K562 (cell line): ENCODE measurements around the gene ERAP2. TPM values are rescaled to one million over a fixed set of nuclear protein-coding genes. Genes with fewer than 3 reads are reported as not detected.
A peak's percentile ranks its signal among the peaks of the same experiment; 100 is the strongest.

Source experiments
- CXXC5 ChIP-seq: fragments of 250-450 bp; sonication (Bioruptor Pico); IDR thresholded peaks from 2 replicates; pipeline ENCODE4 v1.8.0; 2022; ENCODE audit warnings: inconsistent platforms, mild to moderate bottlenecking, moderate library complexity
- MEIS2 ChIP-seq: fragments of 450-650 bp; IDR thresholded peaks from 2 replicates; pipeline ENCODE4 v1.6.1; 2014; ENCODE audit warnings: mild to moderate bottlenecking; ENCODE audit not compliant: partially characterized antibody
- NBN ChIP-seq: fragments of 450-650 bp; IDR thresholded peaks from 2 replicates; pipeline ENCODE4 v1.6.1; 2016; ENCODE audit warnings: low read depth, mild to moderate bottlenecking
- NRF1 ChIP-seq, 2 experiments: fragments of 450-650 bp; IDR thresholded peaks in 1 of 2; conservative IDR thresholded peaks in 1 of 2; 2 replicates each; pipeline ENCODE4 v1.6.1; 2014; ENCODE audit warnings: mild to moderate bottlenecking in 2 of 2
- PHF8 ChIP-seq: fragments of 200-600 bp; sonication (generic); IDR thresholded peaks from 2 replicates; pipeline ENCODE4 v1.6.1; 2012; ENCODE audit warnings: mixed run types, mild to moderate bottlenecking, inconsistent platforms, low read length, moderate library complexity, borderline replicate concordance
- SMARCA5 ChIP-seq: fragments of 450-650 bp; IDR thresholded peaks from 2 replicates; pipeline ENCODE4 v1.6.1; 2016
- TEAD4 ChIP-seq, 2 experiments: sonication (generic) in 1 of 2; formaldehyde crosslinking in 1 of 2; IDR thresholded peaks; 2 replicates each; pipeline versions ENCODE4 v1.6.1 to v1.8.0; 2012 to 2022; ENCODE audit warnings: borderline replicate concordance in 1 of 2, inconsistent platforms in 1 of 2, low read length in 1 of 2, mild to moderate bottlenecking in 1 of 2, missing genetic modification reagents in 1 of 2
- ZC3H8 ChIP-seq: fragments of 450-650 bp; IDR thresholded peaks from 2 replicates; pipeline ENCODE4 v1.6.1; 2017
- ZKSCAN8 ChIP-seq: fragments of 200-800 bp; sonication (Bioruptor generic); IDR thresholded peaks from 2 replicates; pipeline ENCODE4 v1.6.1; 2016; ENCODE audit warnings: missing genetic modification characterization, missing compliant biosample characterization
- ZNF140 ChIP-seq: fragments of 250-450 bp; sonication (Bioruptor Pico); IDR thresholded peaks from 2 replicates; pipeline ENCODE4 v1.8.0; 2021; ENCODE audit warnings: moderate library complexity, mild to moderate bottlenecking, inconsistent platforms
- ZNF316 ChIP-seq: fragments of 450-650 bp; IDR thresholded peaks from 2 replicates; pipeline ENCODE4 v1.6.1; 2016
- ZNF407 ChIP-seq: fragments of 450-650 bp; IDR thresholded peaks from 2 replicates; pipeline ENCODE4 v1.6.1; 2016; ENCODE audit warnings: low read depth
- ZSCAN29 ChIP-seq: fragments of 450-650 bp; IDR thresholded peaks from 2 replicates; pipeline ENCODE4 v1.6.1; 2017
- polyA plus RNA-seq, 8 experiments: library from polyadenylated mRNA; depleted of rRNA in 4 of 8; stranded (reverse) in 5 of 8; unstranded in 3 of 8; fragments of >200 nt; fragmentation: Nextera tagmentation in 2 of 8; fragmentation: Illumina TruSeq in 1 of 8; extraction: Ambion mirVana in 2 of 8; extraction: Trizol in 1 of 8; gene quantifications; 2 replicates each; pipeline versions ENCODE4 v1.2.1 to v1.2.3, GENCODE V29; 2011 to 2014; ENCODE audit warnings: inconsistent platforms in 1 of 8, missing spikeins in 1 of 8
- total RNA-seq, 7 experiments: library from RNA; depleted of rRNA in 6 of 7; stranded (reverse); fragments of >200 nt in 6 of 7; fragmentation: Illumina TruSeq in 2 of 7; extraction: Trizol in 2 of 7; gene quantifications; 2 replicates each; pipeline versions ENCODE4 v1.2.1 to v1.2.3, GENCODE V29; 2011 to 2021; ENCODE audit warnings: low replicate concordance in 1 of 7
- TF ChIP-seq, protein P1 (sequence below): fragments of 450-650 bp; IDR thresholded peaks from 2 replicates; pipeline ENCODE4 v1.6.1; 2018; ENCODE audit not compliant: partially characterized antibody
- TF ChIP-seq, protein P2 (sequence below): fragments of 450-650 bp; IDR thresholded peaks from 2 replicates; pipeline ENCODE4 v1.6.1; 2016

Gene ERAP2
- total and polyA plus RNA-seq, 9 of the 15 experiments (the other 6 are each of a cell fraction or from before 2014, with no cell fraction given) = 0.93 to 4.0 (median 2.1) TPM

DNA sequence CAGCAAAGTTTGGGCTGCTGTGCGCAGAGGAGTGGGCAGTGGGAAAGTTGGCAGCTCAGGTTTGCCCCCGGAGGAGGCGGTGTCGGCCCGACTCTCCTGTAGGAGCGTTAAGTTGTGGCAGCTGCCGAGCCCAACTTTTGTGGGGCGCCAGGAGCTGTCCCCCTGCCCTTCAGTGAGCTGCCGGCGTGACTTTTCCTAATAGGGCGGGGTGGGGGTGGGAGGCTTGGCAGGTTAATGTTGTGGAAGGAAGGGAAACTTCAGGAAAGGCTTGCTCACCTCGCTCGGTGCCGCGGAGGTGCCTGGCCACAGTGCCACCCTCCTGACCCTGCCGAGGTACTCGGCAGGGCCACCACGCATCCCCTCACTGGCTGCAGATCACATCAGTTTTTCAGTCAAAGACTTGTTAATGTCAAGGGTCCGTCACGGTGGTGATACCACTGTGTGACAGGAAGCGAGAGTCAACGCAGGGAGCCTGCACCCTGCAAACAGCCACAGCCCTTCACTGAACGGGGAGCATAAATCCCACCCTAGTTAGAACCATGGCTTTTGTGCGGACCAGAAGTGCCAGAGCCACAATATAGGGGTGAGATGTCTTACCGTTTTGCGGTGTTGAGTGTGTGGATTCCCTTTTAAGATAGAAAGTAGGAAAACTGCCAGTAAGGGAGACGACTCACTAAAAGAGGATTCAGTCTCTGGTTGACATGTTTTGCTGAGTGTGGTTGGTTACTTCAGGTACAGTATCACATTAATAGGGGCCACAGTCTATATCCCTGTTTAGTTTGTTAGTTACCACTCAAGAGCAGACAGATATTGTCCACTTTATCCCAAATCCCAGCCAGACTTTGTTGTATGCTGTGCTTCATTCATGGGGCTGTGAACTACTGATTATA lies 60.4 kb downstream of the ERAP2 start (continued):
- no peak for TF ChIP-seq ZNF407
- TF ChIP-seq, protein P1, sequence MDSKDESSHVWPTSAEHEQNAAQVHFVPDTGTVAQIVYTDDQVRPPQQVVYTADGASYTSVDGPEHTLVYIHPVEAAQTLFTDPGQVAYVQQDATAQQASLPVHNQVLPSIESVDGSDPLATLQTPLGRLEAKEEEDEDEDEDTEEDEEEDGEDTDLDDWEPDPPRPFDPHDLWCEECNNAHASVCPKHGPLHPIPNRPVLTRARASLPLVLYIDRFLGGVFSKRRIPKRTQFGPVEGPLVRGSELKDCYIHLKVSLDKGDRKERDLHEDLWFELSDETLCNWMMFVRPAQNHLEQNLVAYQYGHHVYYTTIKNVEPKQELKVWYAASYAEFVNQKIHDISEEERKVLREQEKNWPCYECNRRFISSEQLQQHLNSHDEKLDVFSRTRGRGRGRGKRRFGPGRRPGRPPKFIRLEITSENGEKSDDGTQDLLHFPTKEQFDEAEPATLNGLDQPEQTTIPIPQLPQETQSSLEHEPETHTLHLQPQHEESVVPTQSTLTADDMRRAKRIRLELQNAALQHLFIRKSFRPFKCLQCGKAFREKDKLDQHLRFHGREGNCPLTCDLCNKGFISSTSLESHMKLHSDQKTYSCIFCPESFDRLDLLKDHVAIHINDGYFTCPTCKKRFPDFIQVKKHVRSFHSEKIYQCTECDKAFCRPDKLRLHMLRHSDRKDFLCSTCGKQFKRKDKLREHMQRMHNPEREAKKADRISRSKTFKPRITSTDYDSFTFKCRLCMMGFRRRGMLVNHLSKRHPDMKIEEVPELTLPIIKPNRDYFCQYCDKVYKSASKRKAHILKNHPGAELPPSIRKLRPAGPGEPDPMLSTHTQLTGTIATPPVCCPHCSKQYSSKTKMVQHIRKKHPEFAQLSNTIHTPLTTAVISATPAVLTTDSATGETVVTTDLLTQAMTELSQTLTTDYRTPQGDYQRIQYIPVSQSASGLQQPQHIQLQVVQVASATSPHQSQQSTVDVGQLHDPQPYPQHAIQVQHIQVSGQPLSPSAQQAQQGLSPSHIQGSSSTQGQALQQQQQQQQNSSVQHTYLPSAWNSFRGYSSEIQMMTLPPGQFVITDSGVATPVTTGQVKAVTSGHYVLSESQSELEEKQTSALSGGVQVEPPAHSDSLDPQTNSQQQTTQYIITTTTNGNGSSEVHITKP = peak; percentile 6
- TF ChIP-seq CXXC5 (CRISPR knock-in tag) = peak; percentile 31
- no peak for TF ChIP-seq PHF8
- no peak for TF ChIP-seq ZC3H8
- TF ChIP-seq ZNF316 = peak; percentile 55
- TF ChIP-seq, protein P2, sequence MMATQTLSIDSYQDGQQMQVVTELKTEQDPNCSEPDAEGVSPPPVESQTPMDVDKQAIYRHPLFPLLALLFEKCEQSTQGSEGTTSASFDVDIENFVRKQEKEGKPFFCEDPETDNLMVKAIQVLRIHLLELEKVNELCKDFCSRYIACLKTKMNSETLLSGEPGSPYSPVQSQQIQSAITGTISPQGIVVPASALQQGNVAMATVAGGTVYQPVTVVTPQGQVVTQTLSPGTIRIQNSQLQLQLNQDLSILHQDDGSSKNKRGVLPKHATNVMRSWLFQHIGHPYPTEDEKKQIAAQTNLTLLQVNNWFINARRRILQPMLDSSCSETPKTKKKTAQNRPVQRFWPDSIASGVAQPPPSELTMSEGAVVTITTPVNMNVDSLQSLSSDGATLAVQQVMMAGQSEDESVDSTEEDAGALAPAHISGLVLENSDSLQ = peak; percentile 62
- no peak for TF ChIP-seq ZNF140 (CRISPR knock-in tag)
- no peak for TF ChIP-seq NBN
- TF ChIP-seq ZKSCAN8 (CRISPR knock-in tag) = no peak
- no peak for TF ChIP-seq SMARCA5
- TF ChIP-seq NRF1 (conservative IDR thresholded peaks at IDR 0.05 in 1 of 2, IDR thresholded peaks at IDR 0.05 in 1 of 2) = no peak
- no peak for TF ChIP-seq TEAD4 (IDR thresholded peaks at IDR 0.05; ENCODE audit: low read length)
- no peak for TF ChIP-seq TEAD4 (CRISPR knock-in tag; IDR thresholded peaks at IDR 0.05; ENCODE audit: borderline replicate concordance)
- TF ChIP-seq ZSCAN29 = no peak
- TF ChIP-seq MEIS2 = peak; percentile 56
